ENCODE measurements around the gene RAB3IL1. TPM values are rescaled to one million over a fixed set of nuclear protein-coding genes. Genes with fewer than 3 reads are reported as not detected.

The RAB3IL1 gene
- total RNA-seq, 4 donors from 2014 or later: 1.1 to 28.1 (median 5.7) TPM

- H3K36me3 ChIP-seq: no peaks in the 10 kb centered on the region
- H3K4me3 ChIP-seq: no peak overlapping the region
- DNase-seq: no peak
- no peak for TF ChIP-seq POLR2A (IDR thresholded peaks at IDR 0.05)
- TF ChIP-seq CTCF (IDR thresholded peaks at IDR 0.05): no peak
- peaks cover 0 to 5% of the 10 kb centered on the region in 2 donors for H3K27me3 ChIP-seq
- peak overlapping the region in 1 of 4 donors; percentile 79 for H3K27ac ChIP-seq
- H3K9me3 ChIP-seq: no peaks in the 10 kb centered on the region
- H3K4me1 ChIP-seq: peaks cover 0 to 8% (median 4%) of the 10 kb centered on the region in 4 donors
Measured at GRCh38 chr11:61921446-61921845, 4.1 kb upstream of the RAB3IL1 start.

- Histone ChIP-seq H3K27me3 (peaks cover 0 to 5% of the 10 kb centered on the region in 2 donors), H3K9me3 (no peaks in the 10 kb centered on the region), H3K27ac (peak overlapping the region in 3 of 4 donors; percentile 5 to 73 (median 58))
Measured at GRCh38 chr11:61919705-61920631, 2.6 kb upstream of the RAB3IL1 start.

GRCh38 chr11:61918938-61919704 is 1.8 kb upstream of the RAB3IL1 start:
- Histone ChIP-seq H3K4me1 (peaks cover 0 to 8% (median 4%) of the 10 kb centered on the region in 4 donors), H3K9me3 (no peaks in the 10 kb centered on the region), H3K36me3 (no peaks in the 10 kb centered on the region), H3K27ac (peak overlapping the region in 3 of 4 donors; percentile 5 to 73 (median 58)), H3K27me3 (peaks cover 0 to 5% of the 10 kb centered on the region in 2 donors), H3K4me3 (no peak overlapping the region)
- no peak for DNase-seq
- no peak for TF ChIP-seq POLR2A (IDR thresholded peaks at IDR 0.05)
- no peak for TF ChIP-seq CTCF (IDR thresholded peaks at IDR 0.05)

More at GRCh38 chr11:61919705-61920631, 2.6 kb upstream of the RAB3IL1 start:
- DNase-seq: peak in 1 of 3 donors; percentile 51
- H3K36me3 ChIP-seq: no peaks in the 10 kb centered on the region
- peaks cover 0 to 8% (median 4%) of the 10 kb centered on the region in 4 donors for H3K4me1 ChIP-seq
- H3K4me3 ChIP-seq: no peak overlapping the region
- no peak for TF ChIP-seq CTCF (IDR thresholded peaks at IDR 0.05)
- TF ChIP-seq POLR2A (IDR thresholded peaks at IDR 0.05): no peak

DNA sequence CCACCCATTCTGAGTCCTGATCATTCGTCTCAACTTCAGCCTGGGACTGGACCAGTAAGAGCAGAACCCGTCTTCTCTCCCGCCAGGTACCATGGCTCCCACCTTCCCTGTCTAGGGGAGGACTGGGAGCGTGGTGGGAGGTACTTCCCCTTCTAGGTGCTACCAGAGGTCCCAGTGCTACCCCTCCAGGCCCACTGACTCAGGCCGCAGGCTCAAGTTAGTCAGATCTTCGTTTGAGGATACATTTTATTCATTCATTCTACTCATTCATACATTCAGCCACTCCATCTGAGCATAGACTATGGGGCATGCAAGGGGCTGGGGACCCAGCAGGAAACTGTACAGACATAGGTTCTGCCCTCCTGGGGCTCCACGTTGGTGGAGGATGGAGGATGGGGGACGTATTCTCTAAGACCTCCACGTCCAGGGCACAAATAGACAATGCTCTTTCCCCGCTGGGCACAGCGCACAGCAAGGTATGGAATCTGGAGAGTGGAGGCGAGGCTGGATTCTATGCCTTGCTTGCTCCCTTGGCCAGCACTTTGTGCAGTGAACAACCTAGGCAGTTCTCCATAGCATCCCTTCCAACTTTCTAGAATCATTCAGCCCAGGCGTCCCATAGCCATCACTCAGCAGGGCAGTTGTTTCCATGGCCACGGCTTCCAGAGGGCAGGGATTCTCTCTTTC is 1.0 kb upstream of the RAB3IL1 start:
- no peak for TF ChIP-seq CTCF (IDR thresholded peaks at IDR 0.05)
- no peak for TF ChIP-seq POLR2A (IDR thresholded peaks at IDR 0.05)
- Histone ChIP-seq H3K4me3 (no peak overlapping the region), H3K4me1 (peaks cover 0 to 8% (median 3%) of the 10 kb centered on the region in 4 donors), H3K27me3 (peaks cover 0 to 5% of the 10 kb centered on the region in 2 donors), H3K27ac (peak overlapping the region; percentile 40 to 75 (median 64)), H3K36me3 (no peaks in the 10 kb centered on the region), H3K9me3 (no peaks in the 10 kb centered on the region)
- DNase-seq: no peak

GRCh38 chr11:61916737-61917333 is 531 bp downstream of the RAB3IL1 start:
- Histone ChIP-seq H3K9me3 (no peaks in the 10 kb centered on the region), H3K27ac (peak overlapping the region; percentile 40 to 75 (median 64)), H3K27me3 (peaks cover 0 to 5% of the 10 kb centered on the region in 2 donors), H3K4me3 (peak overlapping the region; percentile 45 to 75 (median 61)), H3K4me1 (peaks cover 0 to 11% (median 4%) of the 10 kb centered on the region in 4 donors), H3K36me3 (no peaks in the 10 kb centered on the region)
- no peak for TF ChIP-seq CTCF (IDR thresholded peaks at IDR 0.05)
- no peak for TF ChIP-seq POLR2A (IDR thresholded peaks at IDR 0.05)
- DNase-seq: peak in 1 of 3 donors; percentile 46

Measured in Peyer's patch (tissue), 4 donors.